CD4-positive, alpha-beta T cell (primary cell): ENCODE measurements around the gene EDAR. TPM values are rescaled to one million over a fixed set of nuclear protein-coding genes. Genes with fewer than 3 reads are reported as not detected.

Experiments used
- ATAC-seq: fragments of 200-7000 bp; cut with Tn5 transposase; one replicate; pipeline ENCODE4 v1.10.0; 2022; ENCODE audit warnings: mild to moderate bottlenecking; ENCODE audit not compliant: poor library complexity
- CTCF ChIA-PET: fragments of 350-600 bp; sonication (Branson Sonifier 250); formaldehyde crosslinking; loops from one replicate; lab custom pipeline; 2021; ENCODE audit warnings: antibody characterized with exemption, inconsistent platforms; lab: Charles Lee
- POLR2A ChIA-PET: fragments of 350-600 bp; sonication (Branson Sonifier 250); formaldehyde crosslinking; loops from one replicate; lab custom pipeline; 2021; ENCODE audit warnings: antibody characterized with exemption, inconsistent platforms; lab: Charles Lee
- DNase-seq, 14 experiments: peaks; one replicate each; pipeline ENCODE4 v3.0.0-alpha.2; 2013 to 2020; ENCODE audit warnings: mixed read lengths in 2 of 14
- H3K27ac ChIP-seq, 2 donors: one replicate each; pipeline versions ENCODE4 v1.5.1 to v1.7.0; 2013; ENCODE audit warnings: low read length in 2 of 2, low read depth in 1 of 2, mild to moderate bottlenecking in 1 of 2
- H3K27me3 ChIP-seq, 2 experiments: 1 replicate in 1 of 2; 2 replicates in 1 of 2; pipeline versions ENCODE4 v1.6.1 to v1.7.0; 2013; ENCODE audit warnings: low read length in 2 of 2, control low read depth in 1 of 2, mild to moderate bottlenecking in 1 of 2, moderate library complexity in 1 of 2; ENCODE audit not compliant: insufficient read depth in 2 of 2, control insufficient read depth in 1 of 2
- H3K36me3 ChIP-seq: one replicate; pipeline ENCODE4 v1.6.1; 2013; ENCODE audit warnings: low read length, control low read depth; ENCODE audit not compliant: insufficient read depth
- H3K4me1 ChIP-seq: one replicate; pipeline ENCODE4 v1.6.1; 2013; ENCODE audit warnings: low read length, control low read depth; ENCODE audit not compliant: insufficient read depth
- H3K4me3 ChIP-seq: one replicate; pipeline ENCODE4 v1.5.1; 2013; ENCODE audit warnings: mild to moderate bottlenecking, low read length, moderate library complexity
- H3K9me3 ChIP-seq, 2 experiments: 1 replicate in 1 of 2; 2 replicates in 1 of 2; pipeline versions ENCODE4 v1.6.1 to v1.7.0; 2013; ENCODE audit warnings: low read length in 2 of 2, mild to moderate bottlenecking in 2 of 2, control low read depth in 1 of 2, moderate library complexity in 1 of 2; ENCODE audit not compliant: control insufficient read depth in 1 of 2, insufficient read depth in 1 of 2
- H3K27ac Mint-ChIP-seq: one replicate; pipeline ENCODE4 v1.8.0; 2020; ENCODE audit warnings: mixed read lengths
- H3K27me3 Mint-ChIP-seq: one replicate; pipeline ENCODE4 v1.8.0; 2021; ENCODE audit warnings: mixed read lengths
- H3K36me3 Mint-ChIP-seq: one replicate; pipeline ENCODE4 v1.8.0; 2021; ENCODE audit warnings: low read depth, mixed read lengths
- H3K4me1 Mint-ChIP-seq: one replicate; pipeline ENCODE4 v1.8.0; 2021; ENCODE audit warnings: low read depth, mixed read lengths
- H3K4me3 Mint-ChIP-seq: one replicate; pipeline ENCODE4 v1.8.0; 2020; ENCODE audit warnings: mild to moderate bottlenecking, mixed read lengths
- H3K9me3 Mint-ChIP-seq: one replicate; pipeline ENCODE4 v1.8.0; 2020; ENCODE audit warnings: mixed read lengths
- intact Hi-C, 2 experiments: fragments of 100-400 bp; cut with DNase I in 1 of 2; cut with micrococcal nuclease in 1 of 2; formaldehyde crosslinking; loops; one replicate each; pipeline versions ENCODE4 v1.15.1 to v1.9.0; 2023 to 2025; cut with DNase I, micrococcal nuclease
- total RNA-seq, 174 experiments: library from RNA in 2 of 174; stranded (reverse) in 2 of 174; gene quantifications; one replicate each; pipeline ENCODE4 v1.2.3 and lab custom pipeline; 2021 to 2026
- TF ChIP-seq, protein P1 (sequence below): fragments of 200-600 bp; IDR thresholded peaks from one replicate; pipeline ENCODE4 v1.8.0; 2022; ENCODE audit warnings: antibody characterized with exemption, mild to moderate bottlenecking

The EDAR gene
- total RNA-seq, 2 experiments from 2014 or later = 9.4 to 10.3 TPM

GRCh38 chr2:108927405-108927804, 61.6 kb downstream of the EDAR start:
- TF ChIP-seq, protein P1, sequence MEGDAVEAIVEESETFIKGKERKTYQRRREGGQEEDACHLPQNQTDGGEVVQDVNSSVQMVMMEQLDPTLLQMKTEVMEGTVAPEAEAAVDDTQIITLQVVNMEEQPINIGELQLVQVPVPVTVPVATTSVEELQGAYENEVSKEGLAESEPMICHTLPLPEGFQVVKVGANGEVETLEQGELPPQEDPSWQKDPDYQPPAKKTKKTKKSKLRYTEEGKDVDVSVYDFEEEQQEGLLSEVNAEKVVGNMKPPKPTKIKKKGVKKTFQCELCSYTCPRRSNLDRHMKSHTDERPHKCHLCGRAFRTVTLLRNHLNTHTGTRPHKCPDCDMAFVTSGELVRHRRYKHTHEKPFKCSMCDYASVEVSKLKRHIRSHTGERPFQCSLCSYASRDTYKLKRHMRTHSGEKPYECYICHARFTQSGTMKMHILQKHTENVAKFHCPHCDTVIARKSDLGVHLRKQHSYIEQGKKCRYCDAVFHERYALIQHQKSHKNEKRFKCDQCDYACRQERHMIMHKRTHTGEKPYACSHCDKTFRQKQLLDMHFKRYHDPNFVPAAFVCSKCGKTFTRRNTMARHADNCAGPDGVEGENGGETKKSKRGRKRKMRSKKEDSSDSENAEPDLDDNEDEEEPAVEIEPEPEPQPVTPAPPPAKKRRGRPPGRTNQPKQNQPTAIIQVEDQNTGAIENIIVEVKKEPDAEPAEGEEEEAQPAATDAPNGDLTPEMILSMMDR = no peak
- CTCF ChIA-PET = no interaction called here
- Histone ChIP-seq H3K27ac (no peak overlapping the region), H3K4me1 (peaks cover 6% of the 10 kb centered on the region), H3K27me3 (no peaks in the 10 kb centered on the region), H3K4me3 (no peak overlapping the region), H3K9me3 (no peaks in the 10 kb centered on the region), H3K36me3 (no peaks in the 10 kb centered on the region)
- ATAC-seq = no peak
- Mint-ChIP-seq H3K27me3 (no peaks in the 10 kb centered on the region), H3K27ac (no peak overlapping the region), H3K36me3 (peaks cover 67% of the 10 kb centered on the region), H3K9me3 (no peaks in the 10 kb centered on the region), H3K4me1 (peaks cover 13% of the 10 kb centered on the region), H3K4me3 (no peak overlapping the region)
- DNase-seq = no peak
- intact Hi-C loops = loop anchor here in 1 of 2 experiments (5.0 kb wide), 1 partner anchor 200 kb away; the partner anchor contains the start of gene SH3RF3
- POLR2A ChIA-PET = no interaction called here

DNA sequence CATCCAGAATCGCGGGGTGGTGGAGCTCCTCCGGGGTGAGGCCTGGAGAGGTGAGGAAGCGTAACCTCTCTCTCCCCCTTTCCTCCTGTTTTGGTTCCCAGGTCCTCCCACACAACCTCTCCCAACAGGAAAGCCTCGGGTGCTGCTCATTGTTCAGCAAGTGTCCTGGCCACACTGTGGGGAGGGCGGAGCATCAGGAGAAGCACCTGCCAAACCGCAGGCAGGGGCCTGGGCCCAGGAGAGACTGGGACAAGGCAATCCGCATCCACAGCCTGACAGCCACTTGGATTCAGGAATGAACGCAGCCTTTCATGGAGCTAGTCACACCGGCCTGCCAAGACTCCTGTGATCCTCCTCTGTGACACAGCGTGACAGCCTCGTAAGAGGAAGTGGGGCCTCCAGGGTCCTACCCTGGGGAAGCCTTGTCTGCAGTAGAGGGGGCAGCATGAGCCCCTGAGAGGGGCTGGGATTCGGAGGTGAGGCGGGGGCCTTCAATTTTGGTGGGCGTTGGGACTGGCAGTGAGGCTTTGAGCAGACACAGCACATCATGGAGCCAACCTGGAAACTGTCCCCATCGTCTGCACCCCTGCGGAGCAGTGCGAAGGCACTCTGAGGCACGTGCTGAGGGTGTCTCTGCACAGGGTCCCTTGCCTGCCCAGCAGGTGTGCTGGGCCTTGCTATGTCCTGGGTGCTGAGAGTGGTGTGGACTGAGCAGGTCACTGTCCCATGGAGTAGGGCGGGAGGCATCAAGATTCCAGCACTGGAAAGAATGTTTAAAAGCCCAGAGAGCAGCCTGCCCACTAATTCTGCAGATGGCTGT, 62.2 kb downstream of the EDAR start:
- H3K36me3 ChIP-seq = no peaks in the 10 kb centered on the region
- H3K27me3 Mint-ChIP-seq = no peaks in the 10 kb centered on the region
- no peak overlapping the region for H3K4me3 Mint-ChIP-seq
- H3K36me3 Mint-ChIP-seq = peaks cover 67% of the 10 kb centered on the region
- no peak overlapping the region for H3K4me3 ChIP-seq
- H3K4me1 ChIP-seq = peaks cover 6% of the 10 kb centered on the region
- H3K27ac ChIP-seq = no peak overlapping the region
- H3K27ac Mint-ChIP-seq = no peak overlapping the region
- POLR2A ChIA-PET = no interaction called here
- DNase-seq = no peak
- no peaks in the 10 kb centered on the region for H3K9me3 Mint-ChIP-seq
- ATAC-seq = no peak
- TF ChIP-seq, protein P1 = no peak
- CTCF ChIA-PET = no interaction called here
- no peaks in the 10 kb centered on the region for H3K27me3 ChIP-seq
- H3K9me3 ChIP-seq = no peaks in the 10 kb centered on the region
- intact Hi-C loops = loop anchor here in 1 of 2 experiments (5.0 kb wide), 1 partner anchor 201 kb away; the partner anchor contains the start of gene SH3RF3
- H3K4me1 Mint-ChIP-seq = peaks cover 9% of the 10 kb centered on the region

- Mint-ChIP-seq H3K4me1 (peaks cover 6% of the 10 kb centered on the region), H3K27ac (no peak overlapping the region), H3K27me3 (no peaks in the 10 kb centered on the region), H3K9me3 (no peaks in the 10 kb centered on the region), H3K4me3 (no peak overlapping the region), H3K36me3 (peaks cover 74% of the 10 kb centered on the region)
- no peak overlapping the region for H3K27ac ChIP-seq
- DNase-seq (no peak), ATAC-seq (no peak)
- no peak overlapping the region for H3K4me3 ChIP-seq
- POLR2A ChIA-PET = no interaction called here
- H3K9me3 ChIP-seq = no peaks in the 10 kb centered on the region
- TF ChIP-seq, protein P1 = no peak
- H3K36me3 ChIP-seq = no peaks in the 10 kb centered on the region
- CTCF ChIA-PET = no interaction called here
- intact Hi-C loops = loop anchor here in 1 of 2 experiments (5.0 kb wide), 1 partner anchor 202 kb away; the partner anchor contains the start of gene SH3RF3
- H3K27me3 ChIP-seq = no peaks in the 10 kb centered on the region
- peaks cover 6% of the 10 kb centered on the region for H3K4me1 ChIP-seq
These were observed 63.3 kb downstream of the EDAR start for GRCh38 chr2:108925735-108926134.
